ENCODE results near the gene STRADB.
"Not testable (repeated sequence)": the region's sequence is repeated elsewhere in the genome, so short reads cannot be mapped to it uniquely, and the experiment has no call there.

The STRADB gene

GRCh38 chr2:201466050-201466675 lies 14.6 kb downstream of the STRADB start:
- no peak for DNase-seq (ENCODE audit: low read depth in 2 of 2)

- no peak for DNase-seq (ENCODE audit: low read depth in 2 of 2)
Measured at GRCh38 chr2:201467666-201468065, 16.1 kb downstream of the STRADB start.

DNA sequence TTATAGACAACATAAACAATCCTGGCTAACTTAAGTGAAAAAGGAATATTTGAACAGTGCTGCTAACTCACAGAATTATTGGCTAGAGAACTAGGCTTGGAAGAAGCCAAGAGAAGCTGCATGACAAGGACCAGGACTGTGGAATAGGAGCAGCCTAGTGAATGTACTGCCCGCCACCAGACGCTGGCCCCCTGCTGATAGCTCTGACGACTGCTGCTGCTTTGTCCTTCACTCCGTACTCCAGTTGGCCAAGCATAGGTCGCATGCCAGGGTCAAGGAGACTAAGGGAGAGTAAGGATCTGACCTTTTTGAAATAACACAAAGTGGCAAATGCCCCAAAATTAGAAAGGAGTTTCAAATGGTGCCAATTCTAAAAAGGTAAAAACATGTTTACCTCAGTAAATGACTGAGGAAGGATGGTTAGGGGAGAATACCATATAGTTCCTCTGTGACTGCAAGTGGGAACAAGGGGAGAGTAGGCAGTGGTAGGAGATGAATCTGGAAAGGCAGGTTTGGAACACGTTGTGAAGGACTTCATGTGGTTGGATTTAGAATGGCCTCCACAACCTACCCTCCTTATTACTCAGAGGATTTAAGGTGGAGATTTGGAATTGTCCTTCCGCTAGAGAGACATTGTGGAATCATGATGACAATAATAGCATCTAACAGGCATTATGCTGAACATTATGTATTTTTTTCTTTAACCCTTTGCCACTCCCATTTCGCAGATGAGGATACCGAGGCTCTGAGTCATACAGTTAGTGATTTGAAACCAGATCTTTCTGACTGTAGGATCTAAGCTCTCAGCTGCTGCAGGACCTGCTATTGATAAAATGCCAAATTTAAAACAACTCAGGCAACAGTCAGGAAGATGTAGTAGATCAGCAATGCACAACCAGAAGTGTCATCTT lies 19.5 kb downstream of the STRADB start:
- no peak for DNase-seq (ENCODE audit: low read depth in 2 of 2)

DNA sequence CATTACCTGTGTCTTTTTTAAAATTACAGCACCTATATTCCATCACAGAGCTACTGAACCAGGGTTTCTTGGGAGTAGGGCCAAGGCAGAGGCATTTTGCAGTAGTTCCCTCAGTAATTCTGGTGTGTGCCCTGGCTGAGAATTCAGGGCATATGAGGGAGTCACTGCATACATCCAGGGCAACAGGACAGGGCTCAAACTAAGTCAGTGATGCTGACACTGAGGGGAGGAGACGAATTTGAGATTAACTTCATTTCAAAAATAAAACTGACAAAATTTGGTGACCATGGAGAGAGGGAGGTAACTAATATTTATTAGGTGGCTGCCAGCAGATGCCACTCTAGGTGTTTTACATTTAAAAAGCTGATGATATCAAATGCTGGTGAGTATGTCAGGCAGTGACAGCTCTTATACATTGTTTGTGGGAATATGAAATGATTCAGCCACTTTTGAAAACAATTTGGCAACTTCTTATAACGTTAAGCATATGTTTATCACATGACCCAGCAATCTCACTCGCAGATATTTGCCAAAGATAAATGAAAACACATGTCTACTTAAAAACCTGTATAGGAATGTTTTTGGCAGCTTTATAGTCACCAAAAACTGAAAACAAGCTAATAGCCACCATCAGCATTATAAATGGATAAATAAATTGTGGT lies 20.3 kb downstream of the STRADB start:
- no peak for DNase-seq (ENCODE audit: low read depth in 2 of 2)

DNA sequence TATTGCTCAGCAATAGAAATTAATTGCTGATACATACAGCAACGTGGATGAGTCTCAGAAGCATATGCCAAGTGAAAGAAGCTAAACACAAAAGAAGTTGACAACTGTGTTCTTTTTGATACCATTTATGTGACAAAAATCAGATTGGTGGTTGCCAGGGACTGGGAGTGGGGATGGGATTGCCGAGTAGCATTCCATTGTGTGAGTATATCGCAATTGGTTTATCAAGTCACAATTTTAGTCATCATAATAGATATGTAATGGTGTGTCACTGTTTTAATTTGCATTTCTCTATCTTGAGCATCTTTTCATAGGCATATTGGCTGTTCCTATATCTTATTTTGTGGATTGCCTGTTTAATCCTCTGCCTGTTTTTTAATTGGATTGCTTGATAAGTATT lies 20.9 kb downstream of the STRADB start:
- no peak for DNase-seq (ENCODE audit: low read depth in 2 of 2)

DNA sequence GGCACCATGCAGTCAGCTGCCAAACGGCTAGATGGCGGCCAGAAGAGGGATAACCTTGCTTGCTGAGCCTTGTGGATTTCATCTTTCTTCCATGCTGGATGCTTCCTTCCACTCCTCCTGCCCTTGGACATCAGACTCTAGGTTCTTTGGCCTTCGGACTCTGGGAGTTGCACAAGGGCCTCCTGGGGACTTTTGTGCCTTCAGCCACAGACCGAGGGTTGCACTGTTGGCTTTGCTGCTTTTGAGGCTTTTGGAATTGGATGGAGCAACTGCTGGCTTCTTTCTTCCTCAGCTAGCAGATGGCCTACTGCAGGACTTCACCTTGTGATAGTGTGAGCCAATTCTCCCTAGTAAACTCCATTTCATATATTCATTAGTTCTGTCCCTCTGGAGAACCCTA lies 31.0 kb downstream of the STRADB start:
- no peak for DNase-seq (ENCODE audit: low read depth in 2 of 2)

GRCh38 chr2:201483342-201483741 lies 31.8 kb downstream of the STRADB start:
- no peak for DNase-seq (ENCODE audit: low read depth in 2 of 2)

DNA sequence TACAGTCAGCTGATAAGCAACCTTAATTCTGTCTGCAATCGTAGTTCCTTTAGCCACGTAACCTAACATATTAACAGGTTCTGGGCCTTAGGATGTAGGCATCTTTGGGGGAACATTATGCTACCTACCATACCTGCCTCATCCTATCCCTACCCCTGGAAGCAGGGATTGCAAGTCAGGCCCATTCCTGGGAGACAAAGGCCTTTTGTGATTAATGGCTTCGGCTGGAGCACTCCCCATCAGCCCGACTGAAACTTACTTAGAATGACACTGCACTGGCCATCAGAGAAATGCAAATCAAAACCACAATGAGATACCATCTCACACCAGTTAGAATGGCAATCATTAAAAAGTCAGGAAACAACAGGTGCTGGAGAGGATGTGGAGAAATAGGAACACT lies 32.2 kb downstream of the STRADB start:
- not testable (repeated sequence) for DNase-seq (ENCODE audit: low read depth in 2 of 2)

- DNase-seq (ENCODE audit: low read depth in 2 of 2): no peak
Measured at GRCh38 chr2:201484805-201485204, 33.3 kb downstream of the STRADB start.

DNA sequence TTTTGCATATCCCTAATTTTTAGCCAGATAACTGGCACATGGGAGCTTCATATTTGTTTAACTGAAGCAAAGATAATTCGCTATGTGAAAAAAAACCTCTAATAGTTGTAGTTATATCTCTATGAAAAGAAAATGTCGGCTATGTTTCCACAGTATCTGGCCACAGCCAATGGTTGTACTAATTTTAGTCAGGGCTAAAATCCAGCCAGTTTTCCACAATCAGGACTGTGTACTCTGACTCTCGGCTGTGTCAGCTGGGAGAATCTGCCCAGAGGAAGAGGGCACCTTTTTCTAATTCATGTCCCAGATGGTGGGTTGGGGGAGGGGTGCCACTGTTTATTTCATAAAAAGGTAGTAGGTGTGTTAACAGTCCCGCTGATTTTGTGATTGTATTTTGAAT lies 38.8 kb downstream of the STRADB start:
- no peak for DNase-seq (ENCODE audit: low read depth in 2 of 2)

- no peak for DNase-seq (ENCODE audit: low read depth in 2 of 2)
Measured at GRCh38 chr2:201496785-201497184, 45.2 kb downstream of the STRADB start.

DNA sequence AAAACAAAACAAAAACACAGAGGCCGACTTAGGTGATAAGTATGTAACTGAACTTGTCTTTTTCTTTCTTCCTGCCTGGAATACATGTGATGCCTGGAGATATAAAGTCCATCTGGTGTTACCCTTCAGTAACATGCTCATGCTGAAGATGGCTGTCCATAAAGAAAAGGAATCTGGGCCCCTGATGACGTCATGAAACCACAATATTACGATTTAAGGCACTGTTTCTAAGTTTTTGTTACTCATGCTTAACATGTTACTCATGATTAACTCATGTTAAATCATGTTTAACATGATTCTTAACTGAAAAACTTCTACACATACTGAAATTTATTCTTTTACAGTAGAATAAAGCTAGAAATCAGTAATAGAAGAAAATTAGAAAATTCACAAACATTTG lies 49.0 kb downstream of the STRADB start:
- DNase-seq (ENCODE audit: low read depth in 2 of 2): no peak

DNA sequence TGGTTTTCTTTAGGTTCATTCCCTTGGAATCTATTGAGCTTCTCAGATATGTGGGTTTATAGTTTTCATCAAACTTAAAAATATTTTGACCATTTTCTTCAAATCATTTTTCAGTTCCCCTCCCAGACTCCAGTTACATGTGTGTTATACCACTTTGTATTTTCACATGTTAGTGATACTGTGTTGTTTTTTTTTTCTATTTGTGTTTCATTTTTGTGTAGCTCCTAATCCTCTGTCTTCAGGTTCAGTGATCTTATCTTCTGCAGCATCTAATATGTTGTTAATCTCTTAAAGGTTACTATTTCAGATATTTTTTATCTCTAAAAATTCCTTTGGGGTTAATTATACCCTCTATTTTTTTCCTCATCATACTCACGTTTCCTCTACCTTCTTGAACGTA lies 51.2 kb downstream of the STRADB start:
- DNase-seq (ENCODE audit: low read depth in 2 of 2): no peak

- no peak for DNase-seq (ENCODE audit: low read depth in 2 of 2)
Measured at GRCh38 chr2:201507725-201508124, 56.2 kb downstream of the STRADB start.

DNA sequence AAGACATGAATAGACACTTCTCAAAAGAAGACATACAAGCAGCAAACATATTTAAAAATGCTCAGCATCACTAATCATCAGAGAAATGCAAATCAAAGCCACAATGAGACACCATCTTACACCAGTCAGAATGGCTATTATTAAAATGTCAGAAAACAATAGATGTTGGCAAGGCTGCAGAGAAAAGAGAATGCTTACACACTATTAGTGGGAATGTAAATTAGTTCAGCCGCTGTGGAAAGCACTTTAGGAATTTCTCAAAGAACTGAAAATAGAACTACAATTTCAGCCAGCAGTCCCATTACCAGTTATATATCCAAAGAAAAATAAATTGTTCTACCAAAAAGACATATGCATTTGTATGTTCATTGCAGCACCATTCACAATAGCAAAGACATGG lies 61.7 kb downstream of the STRADB start:
- DNase-seq (ENCODE audit: low read depth in 2 of 2): no peak

GRCh38 chr2:201515573-201516246 lies 64.2 kb downstream of the STRADB start:
- no peak for DNase-seq (ENCODE audit: low read depth in 2 of 2)

DNA sequence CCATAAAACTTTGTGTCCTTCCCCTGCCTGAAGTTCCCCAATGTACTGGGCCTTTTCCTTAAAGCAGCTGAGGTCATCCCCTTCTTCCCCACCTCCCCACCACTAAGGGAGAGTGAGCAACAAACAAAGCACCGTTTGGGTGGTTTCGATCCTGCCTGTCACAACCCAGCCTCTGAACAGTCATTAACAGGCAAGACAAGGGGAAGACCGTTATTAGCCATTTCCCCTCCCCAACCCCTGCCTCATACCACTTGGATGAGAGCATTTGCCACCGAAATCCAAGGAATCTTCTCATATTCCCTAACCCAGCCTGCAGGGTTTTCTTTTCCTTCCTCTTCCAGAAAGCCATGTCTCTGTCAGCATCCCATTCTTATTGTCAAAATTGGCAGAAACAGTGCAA lies 65.6 kb downstream of the STRADB start:
- no peak for DNase-seq (ENCODE audit: low read depth in 2 of 2)

DNA sequence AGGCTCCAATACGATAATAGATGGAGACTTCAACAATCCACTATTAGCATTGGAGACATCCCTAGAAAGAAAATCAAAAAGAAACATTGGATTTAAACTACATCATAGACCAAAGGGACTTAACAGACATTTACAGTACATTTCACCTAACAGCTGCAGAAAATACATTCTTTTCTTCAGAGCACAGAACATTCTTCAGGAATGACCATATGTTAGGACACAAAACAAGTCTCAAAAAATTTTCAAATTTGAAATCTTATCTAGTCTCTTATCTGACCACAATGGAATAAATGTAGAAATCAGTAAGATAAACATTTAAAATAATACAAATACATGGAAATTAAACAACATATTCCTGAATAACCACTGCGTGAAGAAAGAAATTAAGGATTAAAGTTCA lies 68.7 kb downstream of the STRADB start:
- DNase-seq (ENCODE audit: low read depth in 2 of 2): no peak

DNA sequence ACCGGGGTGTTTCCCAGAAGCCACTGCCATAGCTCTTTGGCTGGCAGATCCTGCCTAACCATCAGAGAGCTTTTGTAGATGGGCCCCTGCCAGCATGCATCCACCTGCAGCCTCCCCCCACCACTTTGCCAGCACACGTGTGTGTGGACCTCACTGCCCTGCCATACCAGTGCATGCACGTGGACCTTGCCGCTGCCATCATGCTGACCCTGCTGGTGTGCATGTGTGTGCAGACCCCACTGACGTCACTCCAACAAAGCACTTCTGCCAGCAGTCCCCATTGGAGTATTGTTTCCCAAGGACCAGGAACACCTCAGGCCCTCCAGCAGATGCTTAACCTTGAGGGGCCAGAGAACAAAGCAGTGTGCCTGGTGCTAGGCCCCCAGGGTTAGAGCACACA lies 71.4 kb downstream of the STRADB start:
- DNase-seq (ENCODE audit: low read depth in 2 of 2): no peak

DNA sequence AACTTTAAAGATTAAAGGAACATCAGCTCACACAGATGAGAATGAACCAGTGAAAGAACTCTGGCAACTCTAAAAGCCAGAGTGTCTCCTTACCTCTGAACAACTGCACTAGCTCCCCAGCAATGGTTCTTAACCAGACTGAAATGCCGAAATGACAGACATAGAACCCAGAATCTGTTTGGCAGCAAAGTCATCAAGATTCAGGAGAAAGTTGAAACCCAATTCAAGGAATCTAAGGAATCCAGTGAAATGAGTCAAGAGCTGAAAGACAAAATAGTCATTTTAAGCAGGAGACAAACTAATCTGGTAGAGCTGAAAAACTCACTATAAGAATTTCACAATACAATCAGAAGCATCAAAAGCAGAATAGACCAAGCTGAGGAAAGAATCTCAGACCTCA lies 72.0 kb downstream of the STRADB start:
- DNase-seq (ENCODE audit: low read depth in 2 of 2): no peak
